LoVo (cell line): Measurements from ENCODE around the gene CYP4F22.
A peak's percentile ranks its signal among the peaks of the same experiment; 100 is the strongest.
"Not testable (repeated sequence)": the region's sequence is repeated elsewhere in the genome, so short reads cannot be mapped to it uniquely, and the experiment has no call there.

ENCODE experiments used
- DNase-seq: peaks from one replicate; pipeline ENCODE4 v3.0.0-alpha.2; 2016; ENCODE audit warnings: low spot score

The CYP4F22 gene

GRCh38 chr19:15575406-15575805 lies 67.1 kb downstream of the CYP4F22 start:
- no peak for DNase-seq

- no peak for DNase-seq
Observed at GRCh38 chr19:15576526-15577156, 68.3 kb downstream of the CYP4F22 start.

- DNase-seq = no peak
Observed at GRCh38 chr19:15577184-15577771, 69.0 kb downstream of the CYP4F22 start.

- DNase-seq = no peak
Observed at GRCh38 chr19:15583346-15583745, 75.0 kb downstream of the CYP4F22 start.

- no peak for DNase-seq
Observed at GRCh38 chr19:15584095-15584494, 75.8 kb downstream of the CYP4F22 start.

- peak; percentile 73 for DNase-seq
Observed at GRCh38 chr19:15584541-15585115, 76.3 kb downstream of the CYP4F22 start.

- no peak for DNase-seq
Observed at GRCh38 chr19:15587663-15588062, 79.3 kb downstream of the CYP4F22 start.

- no peak for DNase-seq
Observed at GRCh38 chr19:15588265-15588664, 79.9 kb downstream of the CYP4F22 start.

GRCh38 chr19:15589760-15590451 lies 81.6 kb downstream of the CYP4F22 start:
- DNase-seq = no peak

GRCh38 chr19:15591796-15592195 lies 83.5 kb downstream of the CYP4F22 start:
- no peak for DNase-seq

GRCh38 chr19:15592506-15592905 lies 84.2 kb downstream of the CYP4F22 start:
- not testable (repeated sequence) for DNase-seq

GRCh38 chr19:15593766-15594165 lies 85.4 kb downstream of the CYP4F22 start:
- DNase-seq = not testable (repeated sequence)

GRCh38 chr19:15595069-15595468 lies 86.7 kb downstream of the CYP4F22 start:
- peak; percentile 40 for DNase-seq
